Activated CD8-positive, alpha-beta T cell treated with anti-CD3 and anti-CD28 coated beads for 36 hours (primary cell): ENCODE data around the gene SRC. TPM values are rescaled to one million over a fixed set of nuclear protein-coding genes. Genes with fewer than 3 reads are reported as not detected.
"Not testable (repeated sequence)": the region's sequence is repeated elsewhere in the genome, so short reads cannot be mapped to it uniquely, and the experiment has no call there.

Experiments used
- ATAC-seq: fragments of 200-7000 bp; cut with Tn5 transposase; one replicate; pipeline ENCODE4 v1.10.0; 2021; ENCODE audit warnings: mild to moderate bottlenecking, moderate library complexity
- CTCF ChIA-PET: fragments of 350-600 bp; sonication (Branson Sonifier 250); formaldehyde crosslinking; loops from one replicate; lab custom pipeline; 2021; ENCODE audit warnings: antibody characterized with exemption; lab: Charles Lee
- POLR2A ChIA-PET: fragments of 350-600 bp; sonication (Branson Sonifier 250); formaldehyde crosslinking; loops from one replicate; lab custom pipeline; 2021; ENCODE audit warnings: antibody characterized with exemption; lab: Charles Lee
- DNase-seq: peaks from one replicate; pipeline ENCODE4 v3.0.0-alpha.2; 2020
- H3K27ac Mint-ChIP-seq: one replicate; pipeline ENCODE4 v1.8.0; 2021; ENCODE audit warnings: mild to moderate bottlenecking, mixed read lengths
- H3K27me3 Mint-ChIP-seq: one replicate; pipeline ENCODE4 v1.8.0; 2021; ENCODE audit warnings: mixed read lengths
- H3K36me3 Mint-ChIP-seq: one replicate; pipeline ENCODE4 v1.8.0; 2021; ENCODE audit warnings: low read depth, mixed read lengths
- H3K4me1 Mint-ChIP-seq: one replicate; pipeline ENCODE4 v1.8.0; 2021; ENCODE audit warnings: low read depth, mixed read lengths
- H3K4me3 Mint-ChIP-seq: one replicate; pipeline ENCODE4 v1.8.0; 2021; ENCODE audit warnings: mild to moderate bottlenecking, moderate library complexity, mixed read lengths
- H3K9me3 Mint-ChIP-seq: one replicate; pipeline ENCODE4 v1.8.0; 2021; ENCODE audit warnings: mixed read lengths
- intact Hi-C: fragments of 100-400 bp; cut with micrococcal nuclease; formaldehyde crosslinking; loops from one replicate; pipeline ENCODE4 v1.10.0; 2022
- total RNA-seq, 2 experiments: library from RNA; stranded (reverse); gene quantifications; one replicate each; pipeline ENCODE4 v1.2.3, GENCODE V29; 2021
- TF ChIP-seq, protein P1 (sequence below): fragments of 200-600 bp; IDR thresholded peaks from one replicate; pipeline ENCODE4 v1.8.0; 2022; ENCODE audit warnings: antibody characterized with exemption, mild to moderate bottlenecking

SRC gene
- total RNA-seq, 2 experiments from 2014 or later: 0.88 to 2.4 TPM

DNA sequence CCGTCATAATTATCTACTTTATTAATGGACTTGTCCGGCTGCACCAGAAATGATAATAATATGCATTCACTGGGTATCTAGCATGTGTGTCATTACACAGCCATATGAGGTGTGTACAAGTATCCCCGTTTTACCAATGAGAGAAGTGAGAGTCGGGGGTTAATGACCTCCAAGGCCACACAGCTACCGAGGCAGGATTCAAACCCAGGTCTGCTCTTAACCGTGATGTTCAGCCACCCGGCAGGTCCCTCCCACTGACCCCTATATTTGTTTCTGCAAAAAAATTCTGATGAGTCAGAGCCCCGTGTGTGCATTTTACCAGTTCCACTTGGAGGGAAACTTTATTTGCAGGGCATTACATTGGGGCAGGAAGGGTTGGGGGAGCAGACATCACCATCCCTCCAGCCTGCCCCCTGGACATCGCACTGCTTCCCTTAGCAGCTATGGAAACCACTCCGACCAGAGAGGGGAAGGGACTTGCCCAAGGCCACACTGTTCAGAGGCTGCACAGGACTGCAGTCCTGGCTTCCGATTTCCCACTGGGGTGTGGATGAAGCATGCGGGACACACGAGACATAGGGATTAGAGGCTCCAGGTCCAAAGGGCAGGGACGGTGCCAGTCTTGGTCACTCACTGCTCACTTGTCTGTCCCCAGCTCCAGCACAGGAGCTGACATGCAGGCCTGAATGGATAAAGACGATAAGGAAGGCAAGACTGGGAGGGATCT lies 10.1 kb upstream of the SRC start:
- H3K4me1 Mint-ChIP-seq: peaks cover 20% of the 10 kb centered on the region
- TF ChIP-seq, protein P1, sequence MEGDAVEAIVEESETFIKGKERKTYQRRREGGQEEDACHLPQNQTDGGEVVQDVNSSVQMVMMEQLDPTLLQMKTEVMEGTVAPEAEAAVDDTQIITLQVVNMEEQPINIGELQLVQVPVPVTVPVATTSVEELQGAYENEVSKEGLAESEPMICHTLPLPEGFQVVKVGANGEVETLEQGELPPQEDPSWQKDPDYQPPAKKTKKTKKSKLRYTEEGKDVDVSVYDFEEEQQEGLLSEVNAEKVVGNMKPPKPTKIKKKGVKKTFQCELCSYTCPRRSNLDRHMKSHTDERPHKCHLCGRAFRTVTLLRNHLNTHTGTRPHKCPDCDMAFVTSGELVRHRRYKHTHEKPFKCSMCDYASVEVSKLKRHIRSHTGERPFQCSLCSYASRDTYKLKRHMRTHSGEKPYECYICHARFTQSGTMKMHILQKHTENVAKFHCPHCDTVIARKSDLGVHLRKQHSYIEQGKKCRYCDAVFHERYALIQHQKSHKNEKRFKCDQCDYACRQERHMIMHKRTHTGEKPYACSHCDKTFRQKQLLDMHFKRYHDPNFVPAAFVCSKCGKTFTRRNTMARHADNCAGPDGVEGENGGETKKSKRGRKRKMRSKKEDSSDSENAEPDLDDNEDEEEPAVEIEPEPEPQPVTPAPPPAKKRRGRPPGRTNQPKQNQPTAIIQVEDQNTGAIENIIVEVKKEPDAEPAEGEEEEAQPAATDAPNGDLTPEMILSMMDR: no peak
- CTCF ChIA-PET: no interaction called here
- peak overlapping the region; percentile 35 for H3K27ac Mint-ChIP-seq
- POLR2A ChIA-PET: interaction anchor here (1.1 kb wide), 1 partner anchor 9 kb away, joined by 3 read pairs; no protein-coding TSS in a partner anchor
- no peaks in the 10 kb centered on the region for H3K9me3 Mint-ChIP-seq
- DNase-seq (no peak), ATAC-seq (peak; percentile 6)
- H3K36me3 Mint-ChIP-seq: no peaks in the 10 kb centered on the region
- H3K27me3 Mint-ChIP-seq: no peaks in the 10 kb centered on the region
- H3K4me3 Mint-ChIP-seq: no peak overlapping the region
- intact Hi-C loops: no loop called here

DNA sequence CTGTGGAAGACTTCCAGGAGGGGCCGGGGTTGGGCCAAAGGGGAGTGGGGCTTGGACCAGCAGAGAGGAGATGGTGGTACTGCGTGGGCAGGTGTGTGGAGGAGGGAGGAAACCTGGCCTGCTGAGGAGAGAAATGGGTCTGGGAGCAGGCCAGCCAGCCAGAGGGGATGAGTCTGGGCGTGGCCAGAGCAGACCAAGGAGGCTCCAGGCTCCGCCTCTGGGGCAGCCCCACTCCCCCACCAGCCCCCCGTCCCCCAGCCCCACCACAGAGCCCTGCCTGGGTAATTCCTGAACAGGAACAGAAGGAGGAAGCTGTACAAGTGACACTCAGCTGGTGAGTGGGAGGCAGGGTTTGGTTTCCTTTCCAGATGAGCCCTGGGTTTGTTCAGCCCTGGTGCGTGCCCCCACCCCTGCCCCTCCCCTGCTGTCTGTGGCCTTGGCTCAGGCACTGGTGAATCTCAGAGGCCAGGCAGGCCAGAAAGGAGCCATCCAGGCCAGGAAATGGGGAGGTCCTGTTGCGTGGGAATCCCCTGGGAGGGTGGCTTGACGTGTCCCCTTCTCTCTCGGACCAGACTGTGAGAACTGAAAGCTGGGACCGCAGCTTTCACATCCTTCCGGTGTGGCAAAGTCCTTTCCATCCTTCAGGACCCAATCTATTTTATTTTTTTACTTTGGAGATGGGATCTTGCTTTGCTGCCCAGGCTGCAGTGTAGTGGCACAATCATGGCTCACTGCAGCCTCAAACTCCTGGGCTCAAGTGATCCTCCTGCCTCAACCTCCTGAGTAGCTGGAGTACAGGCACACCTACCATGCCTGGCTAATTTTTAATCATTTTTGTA lies 9.4 kb upstream of the SRC start:
- Mint-ChIP-seq H3K27me3 (no peaks in the 10 kb centered on the region), H3K36me3 (no peaks in the 10 kb centered on the region), H3K4me3 (no peak overlapping the region), H3K4me1 (peaks cover 20% of the 10 kb centered on the region), H3K9me3 (no peaks in the 10 kb centered on the region), H3K27ac (peak overlapping the region; percentile 35)
- TF ChIP-seq, protein P1: no peak
- ChIA-PET POLR2A (interaction anchor here (0.6 to 1.1 kb wide), 2 partner anchors 9 to 11 kb away, joined by 3 read pairs; no protein-coding TSS in a partner anchor), CTCF (no interaction called here)
- DNase-seq (peak; percentile 87), ATAC-seq (peak; percentile 89)
- intact Hi-C loops: no loop called here

DNA sequence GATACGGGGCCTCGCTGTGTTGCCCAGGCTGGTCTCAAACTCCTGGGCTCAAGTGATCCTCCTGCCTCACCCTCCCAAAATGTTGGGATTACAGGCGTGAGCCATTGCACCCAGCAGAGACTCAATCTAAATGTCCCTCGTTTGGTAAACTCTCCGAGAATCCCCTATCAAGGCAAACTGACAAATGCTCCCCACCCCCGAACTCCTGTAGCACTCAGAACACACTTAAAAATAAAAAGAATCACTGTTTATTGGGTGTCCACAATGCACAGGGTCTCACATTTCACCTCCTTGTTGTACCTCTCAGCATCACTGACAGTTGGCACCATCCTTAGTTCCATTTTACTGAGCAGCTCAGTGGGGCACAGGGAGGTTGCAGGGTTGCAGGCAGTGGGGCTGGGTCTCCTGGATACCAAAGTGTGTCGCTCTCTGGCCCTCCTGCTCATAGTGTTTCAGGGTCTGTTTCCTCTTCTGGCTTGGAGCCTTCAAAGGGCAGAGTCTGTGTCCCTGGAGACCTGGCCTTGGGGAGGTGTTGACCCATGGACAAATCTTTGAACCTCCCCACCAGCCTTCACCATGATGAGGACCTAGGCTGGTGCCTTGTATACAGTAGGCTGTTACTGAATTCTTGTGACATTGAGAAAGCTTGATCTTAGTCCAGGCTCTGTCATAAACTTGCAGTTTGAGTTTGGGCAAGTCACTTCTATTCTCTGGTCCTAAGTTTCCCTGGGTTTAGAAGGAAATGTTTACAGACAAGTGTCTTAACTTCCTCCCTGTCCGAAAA lies 8.5 kb upstream of the SRC start:
- ChIA-PET CTCF (no interaction called here), POLR2A (interaction anchor here (0.9 kb wide), 1 partner anchor 49 kb away, joined by 3 read pairs; no protein-coding TSS in a partner anchor)
- DNase-seq (no peak), ATAC-seq (no peak)
- Mint-ChIP-seq H3K9me3 (no peaks in the 10 kb centered on the region), H3K4me1 (peaks cover 20% of the 10 kb centered on the region), H3K4me3 (no peak overlapping the region), H3K27me3 (no peaks in the 10 kb centered on the region), H3K36me3 (no peaks in the 10 kb centered on the region), H3K27ac (peak overlapping the region; percentile 52)
- TF ChIP-seq, protein P1: no peak
- intact Hi-C loops: no loop called here

DNA sequence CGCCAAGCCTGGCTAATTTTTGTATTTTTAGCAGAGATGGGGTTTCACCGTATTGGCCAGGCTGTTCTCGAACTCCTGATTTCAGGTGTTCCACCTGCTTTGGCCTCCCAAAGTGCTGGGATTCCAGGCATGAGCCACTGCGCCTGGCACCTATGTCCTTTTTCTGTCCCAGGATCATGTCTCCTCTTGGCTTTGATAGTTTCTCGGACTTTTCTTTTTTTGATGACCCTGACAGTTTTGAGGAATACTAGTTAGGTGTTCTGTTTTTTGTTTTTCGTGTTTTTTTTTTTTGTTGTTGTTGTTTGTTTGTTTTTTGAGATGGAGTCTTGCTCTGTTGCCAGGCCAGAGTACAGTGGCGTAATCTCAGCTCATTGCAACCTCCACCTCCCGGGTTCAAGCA lies 7.6 kb upstream of the SRC start:
- H3K4me1 Mint-ChIP-seq: peaks cover 22% of the 10 kb centered on the region
- intact Hi-C loops: not testable (repeated sequence)

DNA sequence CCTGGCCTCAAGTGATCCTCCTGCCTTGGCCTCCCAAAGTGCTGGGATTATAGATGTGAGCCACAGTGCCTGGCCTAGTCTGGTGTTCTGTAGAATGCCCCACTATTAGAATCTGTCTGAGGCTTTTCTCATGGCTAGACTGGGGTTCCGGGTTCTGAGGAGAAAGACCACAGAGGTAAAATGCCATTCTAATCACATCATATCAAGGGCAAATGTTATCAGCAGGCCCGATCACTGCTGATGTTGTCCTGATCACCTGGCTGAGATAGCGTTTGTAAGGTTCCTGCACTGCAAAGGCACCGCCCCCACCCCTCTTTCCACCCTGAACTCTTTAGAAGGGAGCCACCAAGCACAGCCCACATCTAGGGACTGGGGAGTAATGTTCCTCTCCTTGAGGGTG lies 6.7 kb upstream of the SRC start:
- Mint-ChIP-seq H3K4me3 (no peak overlapping the region), H3K36me3 (no peaks in the 10 kb centered on the region), H3K27ac (no peak overlapping the region), H3K27me3 (no peaks in the 10 kb centered on the region), H3K4me1 (peaks cover 31% of the 10 kb centered on the region), H3K9me3 (no peaks in the 10 kb centered on the region)
- TF ChIP-seq, protein P1: no peak
- intact Hi-C loops: no loop called here
- ChIA-PET CTCF (no interaction called here), POLR2A (no interaction called here)
- DNase-seq: no peak
- no peak for ATAC-seq

More for the DNA sequence above, 7.6 kb upstream of the SRC start:
- H3K4me3 Mint-ChIP-seq, CTCF ChIA-PET, H3K27ac Mint-ChIP-seq, H3K27me3 Mint-ChIP-seq, H3K9me3 Mint-ChIP-seq, H3K36me3 Mint-ChIP-seq, ATAC-seq, POLR2A ChIA-PET, DNase-seq: not testable (repeated sequence)

DNA sequence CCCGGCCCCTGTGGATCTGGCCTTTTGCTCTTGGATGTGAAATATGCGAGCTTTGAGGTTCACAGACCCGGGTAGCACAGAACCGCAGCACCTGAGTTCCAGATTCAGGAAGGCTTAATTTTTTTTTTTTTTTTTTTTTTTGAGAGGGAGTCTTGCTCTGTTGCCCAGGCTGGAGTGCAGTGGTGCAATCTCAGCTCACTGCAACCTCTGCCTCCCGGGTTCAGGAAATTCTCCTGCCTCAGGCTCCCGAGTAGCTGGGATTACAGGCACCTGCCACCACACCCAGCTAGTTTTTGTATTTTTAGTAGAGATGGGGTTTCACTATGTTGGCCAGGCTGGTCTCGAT lies 6.2 kb upstream of the SRC start:
- H3K36me3 Mint-ChIP-seq, H3K27ac Mint-ChIP-seq, DNase-seq, ATAC-seq, POLR2A ChIA-PET, intact Hi-C loops, H3K27me3 Mint-ChIP-seq, H3K9me3 Mint-ChIP-seq, H3K4me3 Mint-ChIP-seq, CTCF ChIA-PET: not testable (repeated sequence)
- peaks cover 31% of the 10 kb centered on the region for H3K4me1 Mint-ChIP-seq
